ENCODE data around the gene OLFM2. TPM values are rescaled to one million over a fixed set of nuclear protein-coding genes. Genes with fewer than 3 reads are reported as not detected.
A peak's percentile ranks its signal among the peaks of the same experiment; 100 is the strongest.

The OLFM2 gene
- total RNA-seq, 1 experiment from 2014 or later: 3.4 TPM

GRCh38 chr19:9945319-9945966, 9.1 kb upstream of the OLFM2 start:
- Histone ChIP-seq H3K36me3 (ENCODE audit: low read depth) (no peaks in the 10 kb centered on the region), H3K4me2 (peak overlapping the region; percentile 31; the same call in 1 of the 2 replicates), H3K4me3 (no peak overlapping the region), H3F3A (ENCODE audit: insufficient read depth, low read depth) (no peaks in the 10 kb centered on the region), H3K79me2 (ENCODE audit: low read depth) (no peaks in the 10 kb centered on the region), H4K20me1 (ENCODE audit: insufficient read depth) (no peaks in the 10 kb centered on the region), H3K9me3 (ENCODE audit: insufficient read depth, low read depth) (peaks cover 11% of the 10 kb centered on the region; the same call in 1 of the 2 replicates), H3K4me1 (replicated peaks; ENCODE audit: insufficient read depth) (no peaks in the 10 kb centered on the region), H3K27me3 (ENCODE audit: insufficient read depth, low read depth) (peaks cover 29% of the 10 kb centered on the region; the same call in 1 of the 2 replicates), H2AFZ (no peak overlapping the region), H3K9me2 (ENCODE audit: insufficient read depth) (no peaks in the 10 kb centered on the region), H3K27ac (no peak overlapping the region)
- POLR2A ChIA-PET (ENCODE audit: unreplicated experiment): no interaction called here
- DNase-seq: no peak
- intact Hi-C loops (cut with micrococcal nuclease; ENCODE audit: unreplicated experiment): no loop called here
- TF ChIP-seq EZH2 (IDR thresholded peaks at IDR 0.05; ENCODE audit: low read depth): no peak
- TF ChIP-seq CTCF (conservative IDR thresholded peaks at IDR 0.05): no peak
- CTCF ChIA-PET: no interaction called here
- no TSS peak for BruUV-seq (replicated peaks)

GRCh38 chr19:9943744-9944143, 7.4 kb upstream of the OLFM2 start:
- intact Hi-C loops (cut with micrococcal nuclease; ENCODE audit: unreplicated experiment): no loop called here

GRCh38 chr19:9941671-9942070, 5.4 kb upstream of the OLFM2 start:
- Histone ChIP-seq H3K27me3 (ENCODE audit: insufficient read depth, low read depth) (peaks cover 41% of the 10 kb centered on the region; the same call in 1 of the 2 replicates), H3K4me1 (replicated peaks; ENCODE audit: insufficient read depth) (no peaks in the 10 kb centered on the region), H3K79me2 (ENCODE audit: low read depth) (no peaks in the 10 kb centered on the region), H3K9me3 (ENCODE audit: insufficient read depth, low read depth) (peaks cover 11% of the 10 kb centered on the region; the same call in 1 of the 2 replicates), H3F3A (ENCODE audit: insufficient read depth, low read depth) (0 out of 2 replicates have a peak, but pooled peaks cover 3% of the 10 kb centered on the region), H3K9me2 (ENCODE audit: insufficient read depth) (no peaks in the 10 kb centered on the region), H3K4me2 (no peak overlapping the region), H2AFZ (no peak overlapping the region), H3K36me3 (ENCODE audit: low read depth) (no peaks in the 10 kb centered on the region), H3K4me3 (no peak overlapping the region), H4K20me1 (ENCODE audit: insufficient read depth) (no peaks in the 10 kb centered on the region), H3K27ac (no peak overlapping the region)
- CTCF ChIA-PET: no interaction called here
- BruUV-seq (replicated peaks): no TSS peak
- intact Hi-C loops (cut with micrococcal nuclease; ENCODE audit: unreplicated experiment): no loop called here
- POLR2A ChIA-PET (ENCODE audit: unreplicated experiment): no interaction called here
- TF ChIP-seq CTCF (conservative IDR thresholded peaks at IDR 0.05) (no peak), EZH2 (IDR thresholded peaks at IDR 0.05; ENCODE audit: low read depth) (no peak)
- DNase-seq: no peak

More at GRCh38 chr19:9943744-9944143, 7.4 kb upstream of the OLFM2 start:
- H3K79me2 ChIP-seq (ENCODE audit: low read depth): no peaks in the 10 kb centered on the region
- H3K27ac ChIP-seq: no peak overlapping the region
- no peaks in the 10 kb centered on the region for H3F3A ChIP-seq (ENCODE audit: insufficient read depth, low read depth)
- no peak overlapping the region for H2AFZ ChIP-seq
- no peak for DNase-seq
- H3K4me2 ChIP-seq: no peak overlapping the region
- no peaks in the 10 kb centered on the region for H3K9me2 ChIP-seq (ENCODE audit: insufficient read depth)
- CTCF ChIA-PET: interaction anchor here (0.6 kb wide), 1 partner anchor 318 kb away, joined by 3 read pairs; no protein-coding TSS in a partner anchor
- H4K20me1 ChIP-seq (ENCODE audit: insufficient read depth): no peaks in the 10 kb centered on the region
- H3K9me3 ChIP-seq (ENCODE audit: insufficient read depth, low read depth): peaks cover 11% of the 10 kb centered on the region; the same call in 1 of the 2 replicates
- POLR2A ChIA-PET (ENCODE audit: unreplicated experiment): no interaction called here
- peaks cover 35% of the 10 kb centered on the region; the same call in 1 of the 2 replicates for H3K27me3 ChIP-seq (ENCODE audit: insufficient read depth, low read depth)
- BruUV-seq (replicated peaks): no TSS peak
- H3K4me3 ChIP-seq: no peak overlapping the region
- H3K4me1 ChIP-seq (replicated peaks; ENCODE audit: insufficient read depth): no peaks in the 10 kb centered on the region
- TF ChIP-seq CTCF (conservative IDR thresholded peaks at IDR 0.05) (no peak), EZH2 (IDR thresholded peaks at IDR 0.05; ENCODE audit: low read depth) (no peak)
- no peaks in the 10 kb centered on the region for H3K36me3 ChIP-seq (ENCODE audit: low read depth)
